Body of pancreas (tissue), 4 donors: Measurements from ENCODE around the gene CYP2C9.

Experiments
- CTCF ChIP-seq, 7 experiments: fragments of 450-650 bp in 4 of 7; fragments of 200-600 bp in 3 of 7; sonication (generic) in 3 of 7; IDR thresholded peaks; one replicate each; pipeline ENCODE4 v1.5.1; 2016 to 2019; ENCODE audit warnings: antibody characterized with exemption in 7 of 7
- POLR2A ChIP-seq, 3 donors: fragments of 450-650 bp; IDR thresholded peaks; one replicate each; pipeline ENCODE4 v1.6.1; 2016; ENCODE audit warnings: antibody characterized with exemption in 3 of 3, mild to moderate bottlenecking in 2 of 3

DNA sequence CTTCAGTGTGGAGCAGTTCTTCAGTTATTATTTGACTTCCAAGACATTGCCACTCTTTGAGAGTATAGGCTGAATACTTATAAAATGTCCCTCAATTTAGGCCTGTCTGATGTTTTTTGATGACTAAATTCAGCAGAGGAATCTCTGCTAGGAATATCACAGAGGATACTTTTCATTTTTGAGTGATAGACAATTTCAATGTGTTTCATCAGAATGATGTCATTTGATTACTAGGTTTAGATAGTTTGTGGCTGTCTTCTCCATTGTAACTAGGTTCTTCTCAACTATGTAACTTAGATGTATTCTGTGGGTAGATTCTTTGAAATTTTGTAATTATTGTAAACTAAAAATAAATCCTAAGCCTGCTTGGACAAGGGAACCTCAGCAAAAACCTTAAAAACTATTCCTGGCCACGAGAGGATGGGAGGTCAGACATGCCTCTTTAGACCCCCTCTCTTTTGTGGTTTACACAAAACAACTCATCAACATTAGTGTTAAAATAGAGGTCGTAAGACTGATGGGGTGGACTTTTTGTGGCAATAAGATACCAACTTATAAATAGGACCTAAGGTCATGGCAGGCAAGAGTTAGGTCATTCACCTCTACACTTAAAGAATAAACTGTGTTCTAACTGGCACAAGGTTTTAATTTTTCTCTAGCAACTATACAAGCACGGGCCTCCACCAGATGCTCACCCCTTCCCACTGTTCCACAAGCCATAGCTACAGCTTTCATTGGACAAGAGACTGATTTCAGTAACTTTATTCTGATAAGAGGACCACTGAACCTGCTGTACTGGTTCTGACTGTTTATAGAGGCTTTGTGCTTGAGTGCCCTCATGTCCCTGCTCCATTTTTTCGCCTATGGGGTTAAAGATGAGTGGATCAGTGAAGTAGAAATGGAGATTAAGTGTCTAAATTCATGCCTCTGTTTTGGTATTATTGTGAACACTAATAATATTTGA, 97.2 kb downstream of the CYP2C9 start:
- TF ChIP-seq CTCF (IDR thresholded peaks at IDR 0.05) (no peak), POLR2A (IDR thresholded peaks at IDR 0.05) (no peak)
